Astrocyte (in vitro differentiated cells and primary cell): ENCODE measurements around the gene KCNQ5. TPM values are rescaled to one million over a fixed set of nuclear protein-coding genes. Genes with fewer than 3 reads are reported as not detected.

Source experiments
- DNase-seq: peaks from one replicate; pipeline ENCODE4 v3.0.0-alpha.2; 2010; ENCODE audit warnings: low read depth
- FAIRE-seq: peaks from 2 replicates; lab custom pipeline; 2011; peaks lifted over from hg19 to GRCh38; lab: Jason Lieb, UNC
- H2AFZ ChIP-seq: 2 replicates; pipeline ENCODE4 v1.6.0; 2012; ENCODE audit warnings: low read depth, low read length, inconsistent platforms
- H3K27ac ChIP-seq: 2 replicates; pipeline ENCODE4 v1.5.1; 2011; ENCODE audit warnings: low read depth, low read length, inconsistent platforms
- H3K27me3 ChIP-seq: 2 replicates; pipeline ENCODE4 v1.6.0; 2011; ENCODE audit warnings: low read length, inconsistent platforms; ENCODE audit not compliant: insufficient read depth
- H3K36me3 ChIP-seq: 2 replicates; pipeline ENCODE4 v1.5.1; 2011; ENCODE audit warnings: low read length, inconsistent platforms; ENCODE audit not compliant: insufficient read depth
- H3K4me1 ChIP-seq: 2 replicates; pipeline ENCODE4 v1.5.1; 2011; ENCODE audit warnings: low read length, inconsistent platforms; ENCODE audit not compliant: insufficient read depth
- H3K4me2 ChIP-seq: 2 replicates; pipeline ENCODE4 v1.6.0; 2012; ENCODE audit warnings: low read length, inconsistent platforms
- H3K4me3 ChIP-seq: 2 replicates; pipeline ENCODE4 v1.5.1; 2011; ENCODE audit warnings: low read depth, mild to moderate bottlenecking, low read length, inconsistent platforms; ENCODE audit not compliant: insufficient read depth
- H3K79me2 ChIP-seq: 2 replicates; pipeline ENCODE4 v1.6.0; 2012; ENCODE audit warnings: mild to moderate bottlenecking, low read length, inconsistent platforms; ENCODE audit not compliant: insufficient read depth
- H3K9ac ChIP-seq: 2 replicates; pipeline ENCODE4 v1.6.0; 2012; ENCODE audit warnings: mild to moderate bottlenecking, low read length, inconsistent platforms
- H3K9me3 ChIP-seq: 2 replicates; pipeline ENCODE4 v1.5.1; 2012; ENCODE audit warnings: low read depth, mild to moderate bottlenecking, low read length, inconsistent platforms; ENCODE audit not compliant: insufficient read depth
- H4K20me1 ChIP-seq: 2 replicates; pipeline ENCODE4 v1.6.0; 2012; ENCODE audit warnings: low read length, inconsistent platforms; ENCODE audit not compliant: insufficient read depth
- H3K27ac Mint-ChIP-seq: one replicate; pipeline ENCODE4 v1.8.0; 2021; ENCODE audit warnings: mild to moderate bottlenecking, mixed read lengths; ENCODE audit not compliant: unreplicated experiment
- H3K27me3 Mint-ChIP-seq: one replicate; pipeline ENCODE4 v1.8.0; 2021; ENCODE audit warnings: low read depth, mixed read lengths; ENCODE audit not compliant: unreplicated experiment
- H3K36me3 Mint-ChIP-seq: one replicate; pipeline ENCODE4 v1.8.0; 2021; ENCODE audit warnings: low read depth, mixed read lengths; ENCODE audit not compliant: unreplicated experiment
- H3K4me1 Mint-ChIP-seq: one replicate; pipeline ENCODE4 v1.8.0; 2021; ENCODE audit warnings: low read depth, mixed read lengths; ENCODE audit not compliant: unreplicated experiment
- H3K4me3 Mint-ChIP-seq: one replicate; pipeline ENCODE4 v1.8.0; 2021; ENCODE audit warnings: mild to moderate bottlenecking, moderate library complexity, mixed read lengths; ENCODE audit not compliant: unreplicated experiment
- H3K9me3 Mint-ChIP-seq: one replicate; pipeline ENCODE4 v1.8.0; 2021; ENCODE audit warnings: mild to moderate bottlenecking, mixed read lengths; ENCODE audit not compliant: unreplicated experiment
- EZH2 ChIP-seq: IDR thresholded peaks from 2 replicates; pipeline ENCODE4 v1.6.1; 2012; ENCODE audit warnings: mild to moderate bottlenecking, low read length, inconsistent platforms; ENCODE audit not compliant: insufficient read depth
- total RNA-seq: library from RNA; stranded (reverse); gene quantifications from 2 replicates; pipeline ENCODE4 v1.2.1, GENCODE V29; 2021
- TF ChIP-seq, protein P1 (sequence below): IDR thresholded peaks from 2 replicates; pipeline ENCODE4 v1.5.1; 2011; ENCODE audit warnings: low read depth, mild to moderate bottlenecking, inconsistent platforms, low read length, moderate library complexity; ENCODE audit not compliant: insufficient read depth

KCNQ5 gene
- total RNA-seq, 1 donor from 2014 or later, result 2.0 TPM

- H3K9ac ChIP-seq, result no peak overlapping the region
- DNase-seq (no peak), FAIRE-seq (no peak)
- H3K27ac Mint-ChIP-seq, result no peak overlapping the region
- H4K20me1 ChIP-seq, result no peaks in the 10 kb centered on the region
- H3K4me1 ChIP-seq, result no peaks in the 10 kb centered on the region
- no peaks in the 10 kb centered on the region for H3K9me3 ChIP-seq
- TF ChIP-seq, protein P1, sequence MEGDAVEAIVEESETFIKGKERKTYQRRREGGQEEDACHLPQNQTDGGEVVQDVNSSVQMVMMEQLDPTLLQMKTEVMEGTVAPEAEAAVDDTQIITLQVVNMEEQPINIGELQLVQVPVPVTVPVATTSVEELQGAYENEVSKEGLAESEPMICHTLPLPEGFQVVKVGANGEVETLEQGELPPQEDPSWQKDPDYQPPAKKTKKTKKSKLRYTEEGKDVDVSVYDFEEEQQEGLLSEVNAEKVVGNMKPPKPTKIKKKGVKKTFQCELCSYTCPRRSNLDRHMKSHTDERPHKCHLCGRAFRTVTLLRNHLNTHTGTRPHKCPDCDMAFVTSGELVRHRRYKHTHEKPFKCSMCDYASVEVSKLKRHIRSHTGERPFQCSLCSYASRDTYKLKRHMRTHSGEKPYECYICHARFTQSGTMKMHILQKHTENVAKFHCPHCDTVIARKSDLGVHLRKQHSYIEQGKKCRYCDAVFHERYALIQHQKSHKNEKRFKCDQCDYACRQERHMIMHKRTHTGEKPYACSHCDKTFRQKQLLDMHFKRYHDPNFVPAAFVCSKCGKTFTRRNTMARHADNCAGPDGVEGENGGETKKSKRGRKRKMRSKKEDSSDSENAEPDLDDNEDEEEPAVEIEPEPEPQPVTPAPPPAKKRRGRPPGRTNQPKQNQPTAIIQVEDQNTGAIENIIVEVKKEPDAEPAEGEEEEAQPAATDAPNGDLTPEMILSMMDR, result no peak
- no peak for TF ChIP-seq EZH2
- no peak overlapping the region for H2AFZ ChIP-seq
- H3K36me3 Mint-ChIP-seq, result no peaks in the 10 kb centered on the region
- no peaks in the 10 kb centered on the region for H3K9me3 Mint-ChIP-seq
- no peak overlapping the region for H3K4me3 Mint-ChIP-seq
- no peaks in the 10 kb centered on the region for H3K27me3 ChIP-seq
- no peak overlapping the region for H3K4me3 ChIP-seq
- H3K79me2 ChIP-seq, result no peaks in the 10 kb centered on the region
- no peak overlapping the region for H3K4me2 ChIP-seq
- no peaks in the 10 kb centered on the region for H3K36me3 ChIP-seq
- no peaks in the 10 kb centered on the region for H3K27me3 Mint-ChIP-seq
- no peaks in the 10 kb centered on the region for H3K4me1 Mint-ChIP-seq
- H3K27ac ChIP-seq, result no peak overlapping the region
Measured at GRCh38 chr6:73107016-73107415, 485.2 kb downstream of the KCNQ5 start.

DNA sequence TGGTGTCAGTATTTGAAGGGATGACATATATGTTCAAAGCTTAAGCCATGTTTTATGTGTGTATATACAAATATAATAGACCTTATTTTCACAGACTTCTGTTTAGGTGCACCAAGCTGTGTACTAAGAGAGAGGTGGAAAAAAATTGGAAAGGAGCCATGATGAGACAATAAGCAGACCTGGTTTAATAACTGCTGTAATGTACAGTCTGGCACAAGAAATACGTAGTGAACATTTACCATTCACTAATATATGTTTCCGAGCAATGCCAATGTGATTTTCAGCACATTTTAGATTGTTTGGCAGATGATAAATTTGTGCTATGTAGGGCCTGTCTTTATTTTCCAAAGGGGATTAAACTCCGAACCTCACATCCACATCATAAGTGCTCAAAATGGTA, 487.1 kb downstream of the KCNQ5 start:
- Histone ChIP-seq H3K9ac (no peak overlapping the region), H3K36me3 (no peaks in the 10 kb centered on the region), H3K79me2 (no peaks in the 10 kb centered on the region), H3K4me3 (no peak overlapping the region), H3K27ac (no peak overlapping the region), H3K9me3 (no peaks in the 10 kb centered on the region), H4K20me1 (no peaks in the 10 kb centered on the region), H2AFZ (no peak overlapping the region), H3K27me3 (no peaks in the 10 kb centered on the region), H3K4me2 (no peak overlapping the region), H3K4me1 (no peaks in the 10 kb centered on the region)
- TF ChIP-seq EZH2, result no peak
- TF ChIP-seq, protein P1, result no peak
- H3K4me3 Mint-ChIP-seq, result no peak overlapping the region
- no peaks in the 10 kb centered on the region for H3K4me1 Mint-ChIP-seq
- no peak overlapping the region for H3K27ac Mint-ChIP-seq
- no peaks in the 10 kb centered on the region for H3K9me3 Mint-ChIP-seq
- no peaks in the 10 kb centered on the region for H3K27me3 Mint-ChIP-seq
- FAIRE-seq, result no peak
- no peak for DNase-seq
- H3K36me3 Mint-ChIP-seq, result no peaks in the 10 kb centered on the region

DNA sequence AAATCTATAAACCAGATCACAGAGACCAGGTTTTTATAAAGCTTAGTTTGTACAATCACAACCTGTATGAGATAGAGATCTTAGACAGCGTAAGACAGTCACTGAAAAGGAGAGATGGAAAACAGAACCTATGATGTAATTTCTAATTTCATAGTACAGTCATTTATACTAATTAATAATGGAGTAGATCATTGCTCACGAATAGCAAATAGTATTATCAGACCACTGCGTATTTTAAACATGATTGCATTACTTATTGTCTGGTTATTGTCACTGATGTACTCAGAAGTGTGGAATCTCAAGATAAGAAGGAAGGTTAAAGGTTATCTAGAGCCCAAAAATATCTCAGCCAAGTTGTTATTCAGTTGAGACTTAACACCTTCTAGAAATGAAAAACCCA, 487.8 kb downstream of the KCNQ5 start:
- Mint-ChIP-seq H3K36me3 (no peaks in the 10 kb centered on the region), H3K27ac (no peak overlapping the region), H3K27me3 (no peaks in the 10 kb centered on the region)

More for the DNA sequence above, 487.8 kb downstream of the KCNQ5 start:
- no peak overlapping the region for H3K9ac ChIP-seq
- no peak overlapping the region for H2AFZ ChIP-seq
- Mint-ChIP-seq H3K4me3 (no peak overlapping the region), H3K9me3 (no peaks in the 10 kb centered on the region), H3K4me1 (no peaks in the 10 kb centered on the region)
- no peaks in the 10 kb centered on the region for H3K4me1 ChIP-seq
- FAIRE-seq (no peak), DNase-seq (peak; percentile 26)
- no peaks in the 10 kb centered on the region for H3K36me3 ChIP-seq
- no peak overlapping the region for H3K4me2 ChIP-seq
- H3K79me2 ChIP-seq, result no peaks in the 10 kb centered on the region
- H3K27ac ChIP-seq, result no peak overlapping the region
- no peaks in the 10 kb centered on the region for H3K9me3 ChIP-seq
- no peak overlapping the region for H3K4me3 ChIP-seq
- H4K20me1 ChIP-seq, result no peaks in the 10 kb centered on the region
- no peak for TF ChIP-seq EZH2
- TF ChIP-seq, protein P1, result no peak
- H3K27me3 ChIP-seq, result no peaks in the 10 kb centered on the region
